ENCODE data around the gene SCN9A. TPM values are rescaled to one million over a fixed set of nuclear protein-coding genes. Genes with fewer than 3 reads are reported as not detected.
A peak's percentile ranks its signal among the peaks of the same experiment; 100 is the strongest.

The SCN9A gene
- total and polyA plus RNA-seq, 2 donors from 2014 or later, result 0.99 to 5.3 TPM

- Histone ChIP-seq H3K27me3 (ENCODE audit: control insufficient read depth, insufficient read depth, low read length) (no peaks in the 10 kb centered on the region), H3K4me3 (ENCODE audit: low read length in 3 of 3) (no peak overlapping the region), H3K9ac (ENCODE audit: low read length in 3 of 3) (no peak overlapping the region), H3K36me3 (ENCODE audit: control insufficient read depth in 2 of 3, insufficient read depth in 3 of 3, low read length in 3 of 3) (no peaks in the 10 kb centered on the region), H3K9me3 (ENCODE audit: control insufficient read depth in 2 of 3, insufficient read depth in 1 of 3, low read length in 3 of 3) (no peaks in the 10 kb centered on the region), H3K4me1 (ENCODE audit: control insufficient read depth in 2 of 3, insufficient read depth in 2 of 3, low read depth in 1 of 3, low read length in 3 of 3) (no peaks in the 10 kb centered on the region), H3K27ac (ENCODE audit: low read depth in 2 of 2, low read length in 2 of 2) (no peak overlapping the region)
- TF ChIP-seq CTCF (IDR thresholded peaks at IDR 0.05; ENCODE audit: borderline replicate concordance, extremely low read depth, insufficient read depth), result no peak
- intact Hi-C loops (cut with DNase I), result no loop called here
- no peak for FAIRE-seq
- DNase-seq, result no peak
Measured at GRCh38 chr2:166350525-166350924, 25.2 kb downstream of the SCN9A start.

- DNase-seq (peak in 2 of 5 donors; percentile 31 to 33), FAIRE-seq (no peak)
- intact Hi-C loops (cut with DNase I), result no loop called here
- no peak overlapping the region for H3K4me3 ChIP-seq (ENCODE audit: low read length in 3 of 3)
- no peak for TF ChIP-seq CTCF (IDR thresholded peaks at IDR 0.05; ENCODE audit: borderline replicate concordance, extremely low read depth, insufficient read depth)
- no peaks in the 10 kb centered on the region for H3K4me1 ChIP-seq (ENCODE audit: control insufficient read depth in 2 of 3, insufficient read depth in 2 of 3, low read depth in 1 of 3, low read length in 3 of 3)
- H3K27me3 ChIP-seq (ENCODE audit: control insufficient read depth, insufficient read depth, low read length), result no peaks in the 10 kb centered on the region
- H3K9ac ChIP-seq (ENCODE audit: low read length in 3 of 3), result no peak overlapping the region
- H3K36me3 ChIP-seq (ENCODE audit: control insufficient read depth in 2 of 3, insufficient read depth in 3 of 3, low read length in 3 of 3), result no peaks in the 10 kb centered on the region
- no peaks in the 10 kb centered on the region for H3K9me3 ChIP-seq (ENCODE audit: control insufficient read depth in 2 of 3, insufficient read depth in 1 of 3, low read length in 3 of 3)
- H3K27ac ChIP-seq (ENCODE audit: low read depth in 2 of 2, low read length in 2 of 2), result no peak overlapping the region
Measured at GRCh38 chr2:166344286-166345113, 31.2 kb downstream of the SCN9A start.

GRCh38 chr2:166343467-166343866 lies 32.3 kb downstream of the SCN9A start:
- Histone ChIP-seq H3K4me1 (ENCODE audit: control insufficient read depth in 2 of 3, insufficient read depth in 2 of 3, low read depth in 1 of 3, low read length in 3 of 3) (no peaks in the 10 kb centered on the region), H3K4me3 (ENCODE audit: low read length in 3 of 3) (no peak overlapping the region), H3K9me3 (ENCODE audit: control insufficient read depth in 2 of 3, insufficient read depth in 1 of 3, low read length in 3 of 3) (no peaks in the 10 kb centered on the region), H3K36me3 (ENCODE audit: control insufficient read depth in 2 of 3, insufficient read depth in 3 of 3, low read length in 3 of 3) (no peaks in the 10 kb centered on the region), H3K9ac (ENCODE audit: low read length in 3 of 3) (no peak overlapping the region), H3K27ac (ENCODE audit: low read depth in 2 of 2, low read length in 2 of 2) (no peak overlapping the region), H3K27me3 (ENCODE audit: control insufficient read depth, insufficient read depth, low read length) (no peaks in the 10 kb centered on the region)
- DNase-seq, result no peak
- no peak for TF ChIP-seq CTCF (IDR thresholded peaks at IDR 0.05; ENCODE audit: borderline replicate concordance, extremely low read depth, insufficient read depth)
- no peak for FAIRE-seq
- intact Hi-C loops (cut with DNase I), result no loop called here
